ENCODE measurements around the gene CERKL. TPM values are rescaled to one million over a fixed set of nuclear protein-coding genes. Genes with fewer than 3 reads are reported as not detected.

The CERKL gene
- polyA plus RNA-seq, 3 donors from 2014 or later, result 15.5 to 19.6 (median 15.8) TPM

GRCh38 chr2:181628590-181629585, 28.0 kb downstream of the CERKL start:
- no peak overlapping the region for H3K4me3 Mint-ChIP-seq
- H3K27me3 Mint-ChIP-seq (ENCODE audit: low read depth in 3 of 3), result peaks cover 5 to 20% (median 9%) of the 10 kb centered on the region in 3 donors
- H3K36me3 Mint-ChIP-seq, result no peaks in the 10 kb centered on the region
- DNase-seq, result no peak
- H3K9me3 Mint-ChIP-seq, result peaks cover 0 to 2% (median 0%) of the 10 kb centered on the region in 6 donors
- no peak overlapping the region for H3K27ac Mint-ChIP-seq
- H3K4me1 Mint-ChIP-seq, result no peaks in the 10 kb centered on the region

- DNase-seq, result no peak
- Mint-ChIP-seq H3K27me3 (ENCODE audit: low read depth in 3 of 3) (peaks cover 5 to 19% (median 9%) of the 10 kb centered on the region in 3 donors), H3K4me3 (no peak overlapping the region), H3K36me3 (no peaks in the 10 kb centered on the region), H3K4me1 (no peaks in the 10 kb centered on the region), H3K9me3 (peaks cover 0 to 2% (median 0%) of the 10 kb centered on the region in 6 donors), H3K27ac (no peak overlapping the region)
These were observed 29.4 kb downstream of the CERKL start for GRCh38 chr2:181627545-181627944.

- no peak overlapping the region for H3K27ac Mint-ChIP-seq
- H3K36me3 Mint-ChIP-seq, result no peaks in the 10 kb centered on the region
- DNase-seq, result no peak
- no peaks in the 10 kb centered on the region for H3K4me1 Mint-ChIP-seq
- peaks cover 5 to 17% (median 8%) of the 10 kb centered on the region in 3 donors for H3K27me3 Mint-ChIP-seq (ENCODE audit: low read depth in 3 of 3)
- no peak overlapping the region for H3K4me3 Mint-ChIP-seq
- peaks cover 0 to 2% (median 0%) of the 10 kb centered on the region in 6 donors for H3K9me3 Mint-ChIP-seq
These were observed 30.2 kb downstream of the CERKL start for GRCh38 chr2:181626671-181627070.

GRCh38 chr2:181623159-181623558, 33.7 kb downstream of the CERKL start:
- H3K4me3 Mint-ChIP-seq, result no peak overlapping the region
- peaks cover 10 to 19% (median 10%) of the 10 kb centered on the region in 3 donors for H3K27me3 Mint-ChIP-seq (ENCODE audit: low read depth in 3 of 3)
- H3K9me3 Mint-ChIP-seq, result peaks cover 0 to 2% (median 0%) of the 10 kb centered on the region in 6 donors
- no peaks in the 10 kb centered on the region for H3K36me3 Mint-ChIP-seq
- no peaks in the 10 kb centered on the region for H3K4me1 Mint-ChIP-seq
- H3K27ac Mint-ChIP-seq, result no peak overlapping the region
- DNase-seq, result no peak

GRCh38 chr2:181621779-181622490, 35.0 kb downstream of the CERKL start:
- H3K27me3 Mint-ChIP-seq (ENCODE audit: low read depth in 3 of 3), result peaks cover 8 to 14% (median 10%) of the 10 kb centered on the region in 3 donors
- no peak overlapping the region for H3K4me3 Mint-ChIP-seq
- no peaks in the 10 kb centered on the region for H3K36me3 Mint-ChIP-seq
- H3K9me3 Mint-ChIP-seq, result peaks cover 0 to 2% (median 0%) of the 10 kb centered on the region in 6 donors
- no peak for DNase-seq
- H3K4me1 Mint-ChIP-seq, result no peaks in the 10 kb centered on the region
- no peak overlapping the region for H3K27ac Mint-ChIP-seq

GRCh38 chr2:181619516-181619915, 37.4 kb downstream of the CERKL start:
- H3K4me1 Mint-ChIP-seq, result no peaks in the 10 kb centered on the region
- H3K9me3 Mint-ChIP-seq, result peaks cover 0 to 2% (median 0%) of the 10 kb centered on the region in 6 donors
- no peak for DNase-seq
- H3K36me3 Mint-ChIP-seq, result no peaks in the 10 kb centered on the region
- H3K4me3 Mint-ChIP-seq, result no peak overlapping the region
- peaks cover 6 to 11% (median 7%) of the 10 kb centered on the region in 3 donors for H3K27me3 Mint-ChIP-seq (ENCODE audit: low read depth in 3 of 3)
- H3K27ac Mint-ChIP-seq, result no peak overlapping the region

- H3K36me3 Mint-ChIP-seq, result no peaks in the 10 kb centered on the region
- no peak for DNase-seq
- H3K4me3 Mint-ChIP-seq, result no peak overlapping the region
- peaks cover 5 to 6% (median 5%) of the 10 kb centered on the region in 3 donors for H3K27me3 Mint-ChIP-seq (ENCODE audit: low read depth in 3 of 3)
- no peaks in the 10 kb centered on the region for H3K4me1 Mint-ChIP-seq
- H3K27ac Mint-ChIP-seq, result no peak overlapping the region
- H3K9me3 Mint-ChIP-seq, result no peaks in the 10 kb centered on the region
These were observed 40.2 kb downstream of the CERKL start for GRCh38 chr2:181616715-181617114.

GRCh38 chr2:181614874-181615638, 41.8 kb downstream of the CERKL start:
- H3K36me3 Mint-ChIP-seq, result no peaks in the 10 kb centered on the region
- H3K27ac Mint-ChIP-seq, result no peak overlapping the region
- no peaks in the 10 kb centered on the region for H3K9me3 Mint-ChIP-seq
- H3K4me3 Mint-ChIP-seq, result no peak overlapping the region
- no peaks in the 10 kb centered on the region for H3K4me1 Mint-ChIP-seq
- H3K27me3 Mint-ChIP-seq (ENCODE audit: low read depth in 3 of 3), result peaks cover 2 to 5% (median 3%) of the 10 kb centered on the region in 3 donors
- no peak for DNase-seq

- H3K36me3 Mint-ChIP-seq, result no peaks in the 10 kb centered on the region
- DNase-seq, result no peak
- H3K27ac Mint-ChIP-seq, result no peak overlapping the region
- no peaks in the 10 kb centered on the region for H3K9me3 Mint-ChIP-seq
- peaks cover 0 to 3% (median 2%) of the 10 kb centered on the region in 3 donors for H3K27me3 Mint-ChIP-seq (ENCODE audit: low read depth in 3 of 3)
- peaks cover 2 to 3% of the 10 kb centered on the region in 2 donors for H3K4me1 Mint-ChIP-seq
- no peak overlapping the region for H3K4me3 Mint-ChIP-seq
These were observed 43.7 kb downstream of the CERKL start for GRCh38 chr2:181613241-181613640.

- H3K27me3 Mint-ChIP-seq (ENCODE audit: low read depth in 3 of 3), result peaks cover 1 to 5% (median 5%) of the 10 kb centered on the region in 3 donors
- peaks cover 0 to 3% (median 0%) of the 10 kb centered on the region in 3 donors for H3K36me3 Mint-ChIP-seq
- peaks cover 0 to 13% (median 0%) of the 10 kb centered on the region in 6 donors for H3K9me3 Mint-ChIP-seq
- H3K27ac Mint-ChIP-seq, result no peak overlapping the region
- H3K4me3 Mint-ChIP-seq, result no peak overlapping the region
- no peak for DNase-seq
- H3K4me1 Mint-ChIP-seq, result peaks cover 2 to 9% of the 10 kb centered on the region in 2 donors
These were observed 49.0 kb downstream of the CERKL start for GRCh38 chr2:181607629-181608590.

GRCh38 chr2:181605889-181606837, 50.7 kb downstream of the CERKL start:
- H3K9me3 Mint-ChIP-seq, result peaks cover 0 to 13% (median 0%) of the 10 kb centered on the region in 6 donors
- DNase-seq, result no peak
- peak overlapping the region in 1 of 6 donors; percentile 2 for H3K27ac Mint-ChIP-seq
- H3K4me1 Mint-ChIP-seq, result peaks cover 2 to 9% of the 10 kb centered on the region in 2 donors
- no peak overlapping the region for H3K4me3 Mint-ChIP-seq
- peaks cover 1 to 5% (median 2%) of the 10 kb centered on the region in 3 donors for H3K27me3 Mint-ChIP-seq (ENCODE audit: low read depth in 3 of 3)
- peaks cover 0 to 3% (median 0%) of the 10 kb centered on the region in 3 donors for H3K36me3 Mint-ChIP-seq

All from immature natural killer cell (primary cell).